ENCODE results near the gene ELP5.

Gene ELP5

DNA sequence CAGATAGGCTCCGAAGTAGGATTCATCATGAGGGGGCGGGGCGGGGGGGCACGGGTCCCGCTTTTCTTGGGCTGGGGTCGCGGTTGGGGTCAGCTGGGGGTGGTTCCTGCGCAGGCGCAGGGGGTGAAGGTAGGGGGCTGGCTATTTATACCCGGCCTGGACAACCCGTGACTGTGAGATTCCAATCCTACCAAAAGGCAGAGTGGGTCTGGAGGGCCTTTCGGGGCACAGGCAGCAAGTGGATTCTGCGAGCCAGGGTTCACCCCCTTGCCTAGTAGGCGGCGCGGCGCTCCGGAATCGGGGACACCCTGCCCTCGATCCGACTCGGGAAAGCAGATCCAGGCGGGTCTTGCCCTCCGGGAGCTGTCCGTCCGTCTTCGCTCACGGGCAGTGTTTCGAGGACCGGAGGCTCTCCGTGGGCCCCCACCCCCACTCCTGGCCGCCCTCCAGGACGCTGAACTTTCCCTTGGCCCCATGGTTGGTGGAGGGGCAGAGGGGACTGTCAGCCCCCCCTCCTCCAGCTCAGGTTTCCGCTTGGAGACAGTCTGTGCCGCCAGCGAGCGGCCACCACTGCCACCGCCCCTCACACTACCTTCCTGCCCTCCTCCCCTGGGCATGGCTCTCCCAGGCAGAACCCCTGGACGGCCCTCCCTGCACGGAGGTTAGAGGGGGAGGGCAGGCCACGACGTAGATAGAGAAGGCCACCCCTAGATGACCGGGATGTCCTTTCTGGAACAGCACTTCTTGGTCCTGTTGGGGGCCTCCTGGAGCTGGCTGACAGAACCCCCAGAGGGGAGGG lies 30.1 kb downstream of the ELP5 start:
- Histone ChIP-seq H3K4me1 (peaks cover 12% of the 10 kb centered on the region), H3K79me2 (no peaks in the 10 kb centered on the region), H3K9ac (no peak overlapping the region), H3K27ac (peak overlapping the region; percentile 93), H3K36me3 (ENCODE audit: control insufficient read depth, insufficient read depth, low read length) (no peaks in the 10 kb centered on the region), H3K9me3 (ENCODE audit: control insufficient read depth, low read length) (no peaks in the 10 kb centered on the region), H3K27me3 (ENCODE audit: control insufficient read depth, insufficient read depth, low read length) (no peaks in the 10 kb centered on the region), H3K4me3 (ENCODE audit: low read depth, low read length) (peak overlapping the region; percentile 61), H2AFZ (peak overlapping the region; percentile 76), H3K4me2 (ENCODE audit: low read length) (peak overlapping the region; percentile 74)
- TF ChIP-seq, protein P1, sequence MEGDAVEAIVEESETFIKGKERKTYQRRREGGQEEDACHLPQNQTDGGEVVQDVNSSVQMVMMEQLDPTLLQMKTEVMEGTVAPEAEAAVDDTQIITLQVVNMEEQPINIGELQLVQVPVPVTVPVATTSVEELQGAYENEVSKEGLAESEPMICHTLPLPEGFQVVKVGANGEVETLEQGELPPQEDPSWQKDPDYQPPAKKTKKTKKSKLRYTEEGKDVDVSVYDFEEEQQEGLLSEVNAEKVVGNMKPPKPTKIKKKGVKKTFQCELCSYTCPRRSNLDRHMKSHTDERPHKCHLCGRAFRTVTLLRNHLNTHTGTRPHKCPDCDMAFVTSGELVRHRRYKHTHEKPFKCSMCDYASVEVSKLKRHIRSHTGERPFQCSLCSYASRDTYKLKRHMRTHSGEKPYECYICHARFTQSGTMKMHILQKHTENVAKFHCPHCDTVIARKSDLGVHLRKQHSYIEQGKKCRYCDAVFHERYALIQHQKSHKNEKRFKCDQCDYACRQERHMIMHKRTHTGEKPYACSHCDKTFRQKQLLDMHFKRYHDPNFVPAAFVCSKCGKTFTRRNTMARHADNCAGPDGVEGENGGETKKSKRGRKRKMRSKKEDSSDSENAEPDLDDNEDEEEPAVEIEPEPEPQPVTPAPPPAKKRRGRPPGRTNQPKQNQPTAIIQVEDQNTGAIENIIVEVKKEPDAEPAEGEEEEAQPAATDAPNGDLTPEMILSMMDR (IDR thresholded peaks at IDR 0.05), result no peak

DNA sequence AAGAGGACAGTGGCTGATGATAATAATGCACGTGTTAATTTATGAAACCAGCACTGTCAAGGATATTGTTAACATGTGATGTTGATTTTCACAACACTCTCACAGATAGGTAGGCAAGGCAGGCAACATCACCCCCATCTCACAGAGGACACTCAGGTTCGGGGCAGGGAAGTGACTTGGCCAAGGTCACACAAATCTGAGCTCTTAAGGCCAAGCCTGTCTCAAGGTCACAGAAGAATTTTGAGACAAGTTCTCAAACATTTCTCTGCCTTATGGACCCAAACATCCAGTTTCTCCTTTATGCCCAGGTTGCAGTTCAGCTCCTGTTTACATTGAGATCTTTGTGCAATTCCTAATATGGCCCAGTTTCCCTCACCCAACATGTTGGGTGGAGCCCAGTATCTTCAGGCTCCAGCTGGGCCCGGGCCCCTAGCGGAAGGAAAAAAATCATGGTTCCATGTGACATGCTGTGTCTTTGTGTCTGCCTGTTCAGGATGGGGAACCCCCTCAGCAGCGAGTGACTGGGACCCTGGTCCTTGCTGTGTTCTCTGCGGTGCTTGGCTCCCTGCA lies 30.8 kb downstream of the ELP5 start:
- TF ChIP-seq, protein P1 (IDR thresholded peaks at IDR 0.05), result no peak
- Histone ChIP-seq H3K4me2 (ENCODE audit: low read length) (no peak overlapping the region), H3K27ac (peak overlapping the region; percentile 1), H3K36me3 (ENCODE audit: control insufficient read depth, insufficient read depth, low read length) (no peaks in the 10 kb centered on the region), H3K4me3 (ENCODE audit: low read depth, low read length) (peak overlapping the region; percentile 35), H2AFZ (no peak overlapping the region), H3K9me3 (ENCODE audit: control insufficient read depth, low read length) (no peaks in the 10 kb centered on the region), H3K27me3 (ENCODE audit: control insufficient read depth, insufficient read depth, low read length) (no peaks in the 10 kb centered on the region), H3K79me2 (no peaks in the 10 kb centered on the region), H3K9ac (no peak overlapping the region), H3K4me1 (peaks cover 12% of the 10 kb centered on the region)

DNA sequence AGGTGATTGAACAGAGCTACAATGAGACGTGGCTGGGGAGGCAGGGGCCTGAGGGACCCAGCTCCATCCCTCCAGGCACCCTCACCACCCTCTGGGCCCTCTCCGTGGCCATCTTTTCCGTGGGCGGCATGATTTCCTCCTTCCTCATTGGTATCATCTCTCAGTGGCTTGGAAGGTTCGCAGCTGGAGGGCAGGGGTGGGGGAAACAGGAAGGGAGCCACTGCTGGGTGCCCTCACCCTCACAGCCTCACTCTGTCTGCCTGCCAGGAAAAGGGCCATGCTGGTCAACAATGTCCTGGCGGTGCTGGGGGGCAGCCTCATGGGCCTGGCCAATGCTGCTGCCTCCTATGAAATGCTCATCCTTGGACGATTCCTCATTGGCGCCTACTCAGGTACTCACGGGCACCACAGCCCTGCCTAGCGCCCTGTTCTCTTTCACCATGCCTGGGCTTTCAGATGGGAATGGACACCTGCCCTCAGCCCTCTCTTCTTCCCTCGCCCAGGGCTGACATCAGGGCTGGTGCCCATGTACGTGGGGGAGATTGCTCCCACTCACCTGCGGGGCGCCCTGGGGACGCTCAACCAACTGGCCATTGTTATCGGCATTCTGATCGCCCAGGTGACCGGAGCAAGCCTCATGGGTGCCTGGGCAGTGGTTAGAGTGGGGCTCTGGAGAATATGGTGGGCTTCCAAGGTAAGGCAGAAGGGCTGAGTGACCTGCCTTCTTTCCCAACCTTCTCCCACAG lies 31.6 kb downstream of the ELP5 start:
- no peaks in the 10 kb centered on the region for H3K79me2 ChIP-seq
- TF ChIP-seq, protein P1 (IDR thresholded peaks at IDR 0.05), result no peak
- no peaks in the 10 kb centered on the region for H3K9me3 ChIP-seq (ENCODE audit: control insufficient read depth, low read length)
- H3K27me3 ChIP-seq (ENCODE audit: control insufficient read depth, insufficient read depth, low read length), result no peaks in the 10 kb centered on the region
- no peak overlapping the region for H3K4me3 ChIP-seq (ENCODE audit: low read depth, low read length)
- no peak overlapping the region for H3K9ac ChIP-seq
- H3K27ac ChIP-seq, result no peak overlapping the region
- no peak overlapping the region for H2AFZ ChIP-seq
- no peaks in the 10 kb centered on the region for H3K36me3 ChIP-seq (ENCODE audit: control insufficient read depth, insufficient read depth, low read length)
- H3K4me1 ChIP-seq, result peaks cover 12% of the 10 kb centered on the region
- no peak overlapping the region for H3K4me2 ChIP-seq (ENCODE audit: low read length)

DNA sequence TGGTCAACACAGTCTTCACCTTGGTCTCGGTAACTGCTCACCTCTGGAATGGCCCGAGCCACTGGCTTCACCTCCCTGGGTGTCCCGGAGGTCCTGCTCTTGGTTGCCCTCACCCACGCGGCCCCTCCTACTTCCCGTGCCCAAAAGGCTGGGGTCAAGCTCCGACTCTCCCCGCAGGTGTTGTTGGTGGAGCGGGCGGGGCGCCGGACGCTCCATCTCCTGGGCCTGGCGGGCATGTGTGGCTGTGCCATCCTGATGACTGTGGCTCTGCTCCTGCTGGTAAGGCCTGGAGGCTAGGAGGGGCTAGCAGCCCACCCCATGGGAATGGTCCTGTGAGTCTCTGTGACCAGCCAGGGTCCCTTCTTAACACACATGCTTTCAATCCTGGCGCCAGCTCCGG lies 32.9 kb downstream of the ELP5 start:
- no peak overlapping the region for H3K27ac ChIP-seq
- H3K79me2 ChIP-seq, result no peaks in the 10 kb centered on the region
- TF ChIP-seq, protein P1 (IDR thresholded peaks at IDR 0.05), result no peak

More for the DNA sequence above, 32.9 kb downstream of the ELP5 start:
- Histone ChIP-seq H3K9ac (no peak overlapping the region), H3K36me3 (ENCODE audit: control insufficient read depth, insufficient read depth, low read length) (no peaks in the 10 kb centered on the region), H3K4me1 (peaks cover 12% of the 10 kb centered on the region), H3K27me3 (ENCODE audit: control insufficient read depth, insufficient read depth, low read length) (no peaks in the 10 kb centered on the region), H3K4me3 (ENCODE audit: low read depth, low read length) (no peak overlapping the region), H2AFZ (no peak overlapping the region), H3K4me2 (ENCODE audit: low read length) (no peak overlapping the region), H3K9me3 (ENCODE audit: control insufficient read depth, low read length) (no peaks in the 10 kb centered on the region)
